NK-92 (cell line): ENCODE measurements around the gene PEAK3.
"Not testable (repeated sequence)": the region's sequence is repeated elsewhere in the genome, so short reads cannot be mapped to it uniquely, and the experiment has no call there.

ENCODE experiments used
- DNase-seq: peaks from one replicate; lab custom pipeline; 2025; ENCODE audit not compliant: unreplicated experiment; lab: John Stamatoyannopoulos, UW

PEAK3 gene

DNA sequence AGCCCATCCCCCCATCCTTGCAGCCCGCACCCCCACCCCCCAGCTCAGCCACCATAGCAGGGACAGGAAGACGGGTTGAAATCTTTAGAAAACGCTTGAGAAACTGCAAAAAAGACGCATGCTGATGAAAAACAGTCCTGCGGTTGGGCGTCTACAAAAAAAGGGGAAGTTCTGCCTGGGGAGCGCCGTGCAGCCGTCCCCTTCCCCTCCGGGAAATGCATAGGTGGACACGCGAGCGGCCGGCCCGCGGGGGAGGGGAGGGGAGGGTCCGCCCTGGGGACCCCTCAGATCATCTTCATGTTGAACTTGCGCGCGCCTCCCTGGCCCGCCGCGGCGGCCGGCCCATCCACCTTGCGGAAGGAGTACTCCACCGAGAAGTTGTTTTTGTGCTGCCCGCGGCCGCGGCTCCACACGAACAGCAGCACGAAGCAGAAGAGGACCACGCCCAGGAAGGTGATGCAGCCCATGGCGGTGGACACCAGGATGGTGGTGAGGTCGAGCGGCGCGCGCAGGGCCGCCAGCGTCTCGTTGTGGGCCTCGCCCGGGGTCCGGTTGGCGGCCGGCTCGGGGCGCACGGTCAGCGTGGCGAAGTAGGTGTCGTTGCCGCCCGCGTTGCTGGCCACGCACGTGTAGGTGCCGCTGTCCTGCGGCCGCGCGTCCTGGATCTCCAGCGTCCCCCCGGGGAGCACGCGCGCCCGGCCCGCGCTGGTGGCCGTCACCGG, 7.9 kb upstream of the PEAK3 start:
- no peak for DNase-seq

- DNase-seq: no peak
Observed at GRCh38 chr19:2288818-2289713, 7.1 kb upstream of the PEAK3 start.

GRCh38 chr19:2288338-2288817, 6.4 kb upstream of the PEAK3 start:
- no peak for DNase-seq

- no peak for DNase-seq
Observed at GRCh38 chr19:2287585-2288337, 5.8 kb upstream of the PEAK3 start.

GRCh38 chr19:2286402-2287140, 4.6 kb upstream of the PEAK3 start:
- DNase-seq: no peak

- no peak for DNase-seq
Observed at GRCh38 chr19:2283835-2284507, 2.0 kb upstream of the PEAK3 start.

DNA sequence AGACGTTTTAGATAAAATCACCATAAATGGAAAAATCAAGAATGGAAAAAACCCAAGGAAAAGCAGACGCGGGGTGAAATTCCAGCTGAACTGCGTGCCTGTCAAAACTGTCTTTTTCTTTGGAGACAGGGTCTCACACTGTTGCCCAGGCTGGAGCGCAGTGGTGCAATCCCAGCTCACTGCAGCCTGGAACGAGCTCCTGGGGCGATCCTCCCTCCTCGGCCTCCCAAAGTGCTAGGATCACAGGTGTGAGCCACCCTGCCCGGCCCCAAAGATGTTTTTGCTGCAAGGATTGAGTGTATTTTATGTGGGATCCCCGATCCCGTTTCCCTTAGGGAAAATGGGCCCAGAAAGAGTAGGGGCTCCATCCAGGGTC, 875 bp upstream of the PEAK3 start:
- no peak for DNase-seq

GRCh38 chr19:2281265-2282061, 512 bp downstream of the PEAK3 start:
- not testable (repeated sequence) for DNase-seq

DNA sequence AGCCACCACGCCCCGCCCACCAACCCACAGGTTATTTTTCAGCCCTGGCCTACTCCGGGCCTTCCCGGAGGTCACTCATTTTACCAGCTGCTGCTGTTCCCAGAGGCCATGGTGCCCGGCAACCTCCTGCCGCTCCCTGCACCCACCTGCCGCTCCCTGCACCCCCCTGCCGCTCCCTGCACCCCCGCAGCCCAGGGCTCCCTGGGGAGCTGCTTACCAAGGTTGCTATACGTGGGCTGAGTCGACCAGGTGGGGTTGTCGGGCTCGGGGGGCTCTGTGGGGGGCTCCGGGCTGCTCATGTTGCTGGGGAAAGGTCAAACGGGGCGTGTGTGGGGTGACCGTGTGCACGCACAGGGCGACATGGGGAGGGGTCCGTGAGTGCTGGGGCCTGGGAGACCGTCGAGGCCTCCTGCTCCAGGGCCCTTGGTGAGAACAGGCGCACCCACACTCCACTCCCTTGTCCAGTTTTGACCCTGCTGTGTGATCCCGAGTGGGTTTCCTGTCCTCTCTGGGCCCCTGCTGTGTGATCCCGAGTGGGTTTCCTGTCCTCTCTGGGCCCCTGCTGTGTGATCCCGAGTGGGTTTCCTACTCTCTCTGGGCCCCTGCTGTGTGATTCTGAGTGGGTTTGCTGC, 1.2 kb downstream of the PEAK3 start:
- no peak for DNase-seq

GRCh38 chr19:2278459-2279158, 3.4 kb downstream of the PEAK3 start:
- no peak for DNase-seq

- no peak for DNase-seq
Observed at GRCh38 chr19:2277138-2277537, 4.8 kb downstream of the PEAK3 start.

DNA sequence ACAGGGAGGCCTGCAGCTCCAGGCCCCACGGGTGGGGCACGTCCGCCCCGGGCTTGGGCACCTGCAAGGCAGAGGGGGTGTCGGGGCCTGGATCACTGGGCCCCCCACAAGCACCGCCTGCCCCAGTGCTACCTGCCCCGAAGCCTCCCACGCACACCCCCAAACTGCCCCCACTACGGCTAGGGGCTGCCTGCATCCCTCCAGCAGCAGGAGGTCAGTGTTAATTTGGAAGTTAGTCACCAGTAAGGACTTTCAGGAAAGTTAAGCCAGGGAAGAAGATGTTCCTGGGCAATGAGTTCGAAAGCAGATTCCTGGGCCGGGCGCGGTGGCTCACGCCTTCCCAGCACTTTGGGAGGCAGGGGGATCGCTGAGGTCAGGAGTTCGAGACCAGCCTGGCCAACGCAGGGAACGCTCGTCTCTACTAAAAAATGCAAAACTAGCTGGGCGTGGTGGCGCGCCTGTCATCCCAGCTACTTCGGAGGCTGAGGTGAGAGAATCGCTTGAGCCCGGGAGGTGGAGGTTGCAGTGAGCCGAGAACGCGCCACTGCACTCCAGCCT, 5.5 kb downstream of the PEAK3 start:
- no peak for DNase-seq

DNA sequence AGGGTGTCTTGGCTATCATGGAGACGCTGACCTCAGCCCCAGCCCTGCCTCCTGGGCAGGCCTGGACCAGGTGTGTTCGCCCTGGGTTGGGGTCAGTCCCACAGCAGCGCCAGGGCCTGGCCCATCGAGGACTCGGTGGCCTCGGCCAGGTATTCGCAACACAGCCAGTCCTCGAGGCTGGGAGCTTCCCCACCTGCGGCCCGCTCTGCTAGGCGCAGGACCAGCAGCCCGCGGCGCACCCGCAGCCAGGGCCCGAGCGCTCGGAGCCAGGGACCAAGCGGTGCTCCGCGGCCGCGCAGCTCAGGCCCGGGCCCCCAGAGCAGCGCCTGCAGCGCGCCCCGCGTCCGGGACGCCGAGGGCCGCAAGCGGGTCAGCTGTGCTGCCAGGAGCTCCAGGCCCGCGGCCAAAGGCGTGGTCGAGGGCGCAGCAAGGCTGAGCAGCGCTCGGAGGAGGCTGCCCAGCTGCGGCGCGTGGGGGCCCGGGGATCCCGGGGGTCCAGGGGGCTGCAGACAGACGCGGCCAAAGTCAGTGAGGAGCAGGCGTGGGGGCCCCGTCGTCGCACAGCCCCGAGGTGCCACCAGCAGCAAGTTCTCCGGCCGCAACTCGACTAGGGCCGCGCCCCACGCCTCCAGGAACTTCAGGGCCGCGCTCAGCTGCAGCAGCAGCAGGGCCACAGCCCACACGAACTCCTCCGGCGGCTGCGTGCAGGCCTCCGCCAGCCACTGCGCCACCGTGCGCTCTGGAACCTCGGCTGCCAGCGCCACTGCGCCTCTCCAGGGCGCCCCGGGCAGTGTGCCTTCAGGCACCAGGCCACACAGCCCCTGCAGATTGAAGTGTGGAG, 6.2 kb downstream of the PEAK3 start:
- DNase-seq: no peak

DNA sequence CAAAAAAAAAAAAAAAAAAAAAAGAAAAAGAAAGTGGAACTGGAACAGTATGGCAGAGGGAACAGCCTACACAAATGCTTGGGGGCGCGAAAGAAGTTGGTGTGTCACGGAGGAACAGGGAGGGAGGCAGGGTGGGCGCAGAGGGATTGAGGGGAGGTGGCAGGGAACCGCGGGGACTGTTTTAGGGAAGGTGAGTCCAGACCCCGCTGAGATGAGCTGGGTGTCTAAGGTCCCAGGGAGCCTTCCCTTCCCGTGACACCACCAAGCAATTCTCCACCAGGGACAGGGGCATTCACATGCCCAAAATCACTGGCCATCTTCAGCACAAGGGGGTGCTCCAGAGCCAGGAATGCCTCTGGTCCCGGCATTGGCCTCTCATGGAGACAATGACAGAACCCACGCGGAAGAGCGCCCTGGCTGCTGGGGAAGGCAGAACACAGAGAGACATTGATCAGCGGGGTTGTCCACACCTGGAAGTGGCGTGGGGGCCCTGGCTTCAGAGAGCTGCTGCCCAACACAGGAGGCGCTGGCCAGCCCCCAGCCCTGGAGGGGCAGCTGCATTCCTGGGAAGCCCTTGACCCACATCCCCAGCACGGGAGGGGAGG, 6.9 kb downstream of the PEAK3 start:
- DNase-seq: no peak

GRCh38 chr19:2274185-2274711, 7.7 kb downstream of the PEAK3 start:
- no peak for DNase-seq

- DNase-seq: no peak
Observed at GRCh38 chr19:2273356-2274184, 8.4 kb downstream of the PEAK3 start.
